HUDEP-2 (cell line): ENCODE data around the gene ATP5F1C.
"Not testable (repeated sequence)": the region's sequence is repeated elsewhere in the genome, so short reads cannot be mapped to it uniquely, and the experiment has no call there.

Experiments
- DNase-seq, 76 experiments: peaks; one replicate each; lab custom pipeline; 2025; ENCODE audit not compliant: unreplicated experiment in 76 of 76; lab: John Stamatoyannopoulos, UW

ATP5F1C gene

GRCh38 chr10:7792541-7792940 is 4.6 kb downstream of the ATP5F1C start:
- no peak for DNase-seq

GRCh38 chr10:7794251-7795026 is 6.5 kb downstream of the ATP5F1C start:
- DNase-seq, result no peak

GRCh38 chr10:7795605-7796004 is 7.6 kb downstream of the ATP5F1C start:
- peak in 27 of 76 experiments; percentile 1 to 68 (median 27) for DNase-seq

DNA sequence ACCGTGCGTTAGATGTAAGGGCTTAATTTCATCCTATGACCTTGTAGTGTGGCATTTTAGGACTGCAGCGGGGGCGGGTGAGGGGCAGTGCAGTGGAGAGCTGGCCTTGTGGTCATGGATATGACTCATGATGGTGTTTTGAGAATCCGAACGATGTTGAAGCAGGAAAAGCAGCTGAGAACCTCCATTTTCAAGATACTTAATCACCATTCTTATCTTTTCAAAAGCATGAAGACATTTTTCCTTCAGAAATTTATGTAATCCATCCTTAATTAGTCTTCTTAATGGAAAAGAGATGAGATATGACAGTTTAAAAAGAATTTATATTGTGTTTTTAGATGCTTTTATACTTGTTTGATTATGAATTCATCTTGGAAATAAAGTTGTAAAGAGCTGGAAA is 9.6 kb downstream of the ATP5F1C start:
- peak in 35 of 76 experiments; percentile 1 to 73 (median 22) for DNase-seq

- DNase-seq, result no peak
Measured at GRCh38 chr10:7802606-7803005, 14.6 kb downstream of the ATP5F1C start.

DNA sequence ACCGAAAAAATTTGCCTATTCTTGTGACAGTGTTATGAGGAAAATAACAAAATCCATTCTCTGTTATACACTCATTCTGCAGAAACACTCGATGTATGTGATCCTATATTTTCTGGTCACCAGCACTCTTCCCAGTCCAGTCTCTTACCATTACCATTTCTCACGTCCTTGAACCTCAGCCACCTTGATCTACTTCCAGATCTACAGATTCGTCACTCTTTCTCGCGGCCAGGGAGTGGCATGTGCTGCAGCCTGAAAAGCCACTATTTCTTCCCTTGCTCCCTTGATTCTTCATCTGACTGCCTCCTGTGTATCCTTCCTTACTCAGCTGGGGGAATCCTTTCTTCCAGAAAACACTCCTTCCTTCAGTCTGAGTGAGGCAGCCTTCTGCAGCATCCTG is 16.2 kb downstream of the ATP5F1C start:
- DNase-seq, result no peak

GRCh38 chr10:7804741-7805140 is 16.8 kb downstream of the ATP5F1C start:
- DNase-seq, result no peak

DNA sequence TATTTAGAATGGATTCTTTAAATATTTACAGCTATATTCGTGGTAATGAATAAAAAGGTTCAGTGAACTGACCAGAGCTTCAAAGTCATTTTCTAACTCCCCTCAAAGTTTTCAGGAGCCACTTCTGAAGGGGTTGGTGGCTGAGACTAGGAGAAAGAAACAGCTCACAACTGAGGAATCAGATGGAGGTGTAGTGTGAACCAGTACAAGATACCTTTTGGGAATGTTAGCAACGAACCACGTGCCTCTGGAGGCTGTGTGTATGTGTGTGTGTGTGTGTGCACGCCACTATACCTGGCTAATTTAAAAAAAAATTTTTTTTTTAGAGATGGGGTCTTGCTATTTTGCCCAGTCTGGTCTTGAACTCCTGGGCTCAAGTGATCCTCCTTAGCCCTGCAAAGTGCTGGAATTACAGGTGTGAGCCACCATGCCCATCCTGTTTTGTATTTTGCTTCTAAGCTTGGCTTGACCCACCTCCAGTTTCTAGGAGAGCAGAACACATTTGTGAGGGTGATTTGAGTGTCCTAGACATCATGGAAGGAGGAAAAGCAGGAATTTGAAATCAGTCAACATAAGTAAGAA is 20.8 kb downstream of the ATP5F1C start:
- DNase-seq, result no peak

- DNase-seq, result no peak
Measured at GRCh38 chr10:7810443-7810842, 22.5 kb downstream of the ATP5F1C start.

DNA sequence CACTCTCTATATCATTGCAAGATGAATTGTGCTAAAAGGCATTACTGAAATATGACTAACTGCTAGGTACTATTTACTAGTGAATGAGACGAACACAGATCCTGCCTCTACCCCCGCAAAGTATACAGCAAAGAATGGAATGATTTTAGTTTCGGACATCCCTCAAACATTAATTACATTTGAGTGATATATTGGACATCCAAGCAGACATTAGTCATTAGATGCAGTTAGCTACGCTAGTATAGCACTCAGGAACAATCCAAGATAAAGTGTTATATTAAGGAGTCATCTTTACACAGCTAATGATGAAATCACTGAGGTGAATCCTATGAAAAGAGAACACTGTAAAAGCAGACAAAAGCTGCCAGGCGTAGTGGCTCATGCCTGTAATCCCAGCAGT is 23.0 kb downstream of the ATP5F1C start:
- no peak for DNase-seq

- DNase-seq, result not testable (repeated sequence)
Measured at GRCh38 chr10:7811743-7812142, 23.8 kb downstream of the ATP5F1C start.

DNA sequence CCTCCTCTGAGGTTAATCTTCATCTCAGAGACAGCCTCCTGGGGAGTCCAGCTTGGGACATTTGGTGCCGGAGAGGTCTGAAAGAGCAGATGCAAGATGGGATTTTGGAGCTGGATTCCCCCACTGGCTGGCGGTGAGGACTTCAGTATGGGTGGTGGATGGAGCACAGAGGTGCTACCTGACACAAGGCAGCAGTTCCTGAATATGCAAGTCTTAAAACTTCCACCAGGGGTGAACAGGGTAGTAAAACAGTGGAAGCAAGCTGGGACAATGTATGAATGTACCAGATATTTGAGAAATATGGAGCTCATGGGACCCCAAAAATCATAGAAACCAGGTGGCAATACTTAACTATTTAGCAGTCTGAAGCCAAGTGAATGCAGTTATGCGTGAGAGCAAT is 25.5 kb downstream of the ATP5F1C start:
- no peak for DNase-seq

GRCh38 chr10:7817576-7817975 is 29.6 kb downstream of the ATP5F1C start:
- no peak for DNase-seq

GRCh38 chr10:7817984-7818294 is 30.0 kb downstream of the ATP5F1C start:
- no peak for DNase-seq

DNA sequence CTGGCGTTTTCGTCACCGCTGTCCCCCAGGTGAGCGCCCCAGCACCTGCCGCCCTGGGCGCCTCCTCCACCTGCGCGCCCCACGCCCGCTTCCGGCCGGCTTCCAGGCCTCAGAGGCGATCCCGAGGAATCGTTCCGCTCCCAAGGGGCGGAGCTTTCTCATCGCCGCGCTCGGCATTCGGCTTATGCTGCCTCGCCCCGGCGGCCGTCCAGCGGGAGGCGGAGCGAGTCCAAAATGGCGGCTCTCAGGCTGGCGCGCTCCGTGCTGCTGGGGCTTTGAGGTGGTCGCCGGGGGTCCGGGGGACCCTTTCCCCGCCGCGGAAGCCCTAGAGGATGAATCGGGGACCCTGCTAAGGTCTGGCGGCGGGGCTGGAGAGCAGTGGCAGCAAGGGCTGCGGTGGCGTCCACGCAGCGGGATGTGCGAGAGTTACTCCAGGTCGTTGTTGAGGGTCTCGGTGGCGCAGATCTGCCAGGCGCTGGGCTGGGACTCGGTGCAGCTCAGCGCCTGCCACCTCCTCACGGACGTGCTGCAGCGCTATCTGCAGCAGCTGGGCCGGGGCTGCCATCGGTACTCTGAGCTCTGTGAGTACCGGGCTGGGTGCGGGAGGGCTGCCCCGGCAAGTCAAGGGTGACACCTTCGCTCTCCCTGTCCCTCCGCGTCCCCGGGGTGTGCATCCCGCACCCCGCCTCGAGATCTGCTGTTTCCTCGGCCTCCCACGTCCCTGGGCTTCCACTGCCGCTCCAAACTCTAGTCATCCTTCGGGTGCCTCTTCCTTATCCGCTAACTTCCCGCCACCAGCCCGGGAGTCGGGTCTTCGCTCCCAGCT is 30.5 kb downstream of the ATP5F1C start, which contains the start of gene TAF3:
Gene TAF3 (plus strand): TSS at position 211 of the 826 bp plus-strand sequence. CDS start 205 bp downstream, at position 416.
- peak in 75 of 76 experiments; percentile 3 to 92 (median 82) for DNase-seq

- peak in 54 of 76 experiments; percentile 1 to 59 (median 23) for DNase-seq
Measured at GRCh38 chr10:7819121-7819460, 31.1 kb downstream of the ATP5F1C start.

- DNase-seq, result no peak
Measured at GRCh38 chr10:7824251-7824650, 36.3 kb downstream of the ATP5F1C start.

DNA sequence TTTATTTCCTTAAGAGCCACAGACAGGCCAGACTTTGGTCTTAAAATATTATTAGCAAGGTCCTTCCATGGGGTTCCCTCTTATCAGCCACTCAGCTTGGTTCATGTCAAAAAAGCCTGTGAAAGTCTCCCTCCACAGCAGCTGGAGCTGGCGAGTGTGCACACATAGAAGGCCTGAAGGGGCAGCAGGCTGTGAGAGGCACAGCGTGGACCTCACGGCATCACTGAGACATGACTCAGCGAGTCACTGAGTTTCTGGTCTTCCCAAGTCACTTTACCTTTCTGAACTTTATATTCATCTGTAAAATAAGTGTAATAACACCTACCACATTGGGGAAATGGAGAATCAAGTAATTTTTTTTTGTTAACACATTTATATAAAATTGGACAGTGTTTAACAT is 39.0 kb downstream of the ATP5F1C start:
- DNase-seq, result peak in 4 of 76 experiments; percentile 3 to 11 (median 10)

- no peak for DNase-seq
Measured at GRCh38 chr10:7829289-7829834, 41.4 kb downstream of the ATP5F1C start.

- DNase-seq, result no peak
Measured at GRCh38 chr10:7832060-7832459, 44.1 kb downstream of the ATP5F1C start.

GRCh38 chr10:7833210-7833609 is 45.2 kb downstream of the ATP5F1C start:
- no peak for DNase-seq
